Endothelial cell of hepatic sinusoid (primary cell): ENCODE measurements around the gene ASB13.

ENCODE experiments used
- in situ Hi-C: cut with HindIII; loops from 2 replicates; pipeline ENCODE4 v1.10.0; 2017; ENCODE audit warnings: low sequenced_read_pairs

Gene ASB13

GRCh38 chr10:5666008-5666840 is at the start of gene ASB13:
Gene ASB13 (minus strand): TSS chr10:5666595. CDS start chr10:5666551, 44 bp downstream.
- in situ Hi-C loops = loop anchor here (5.0 kb wide), 1 partner anchor 34 kb away; no protein-coding TSS in a partner anchor

DNA sequence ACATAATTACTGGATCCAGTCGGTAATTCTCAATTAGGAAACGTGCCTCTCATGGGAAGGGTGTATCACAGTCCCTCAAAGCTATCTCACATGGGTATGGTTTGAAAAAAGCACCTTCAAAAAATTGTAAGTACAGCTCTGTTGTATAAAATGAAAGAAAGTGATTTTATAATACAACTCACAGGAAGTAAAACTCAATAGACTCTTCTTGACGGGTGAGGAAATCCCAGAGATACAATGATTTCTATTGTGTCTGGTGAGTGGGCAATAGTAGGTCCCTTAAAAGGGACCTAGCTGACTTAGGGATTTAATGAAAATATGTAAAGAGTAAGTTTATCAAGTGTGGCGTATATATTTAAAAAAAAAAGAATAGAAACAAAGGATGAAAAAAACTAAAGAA is 45.2 kb upstream of the ASB13 start:
- in situ Hi-C loops = no loop called here

DNA sequence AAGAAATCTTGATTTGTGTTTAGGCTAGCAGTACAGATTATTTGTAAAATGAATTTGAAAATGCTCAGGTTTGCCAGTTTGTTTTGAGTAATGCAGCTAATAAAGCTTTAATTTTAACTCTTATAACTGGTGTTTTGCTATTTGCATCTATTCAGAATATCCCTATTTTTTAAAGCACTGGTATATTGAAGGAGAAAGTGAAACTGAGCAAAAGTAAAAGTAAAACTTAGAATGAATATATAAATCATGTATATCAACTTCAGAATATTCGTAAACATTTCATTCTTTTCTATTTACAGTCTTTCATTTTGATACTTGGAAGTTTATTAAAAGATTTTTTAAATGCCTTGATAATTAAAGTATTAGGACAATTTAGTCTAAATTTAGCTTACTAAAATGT is 44.5 kb upstream of the ASB13 start:
- in situ Hi-C loops = no loop called here

GRCh38 chr10:5709865-5710264 is 43.5 kb upstream of the ASB13 start:
- in situ Hi-C loops = no loop called here

- in situ Hi-C loops = no loop called here
Observed at GRCh38 chr10:5708356-5708755, 42.0 kb upstream of the ASB13 start.

- in situ Hi-C loops = no loop called here
Observed at GRCh38 chr10:5698062-5698461, 31.7 kb upstream of the ASB13 start.

GRCh38 chr10:5697342-5697741 is 30.9 kb upstream of the ASB13 start:
- in situ Hi-C loops = no loop called here

DNA sequence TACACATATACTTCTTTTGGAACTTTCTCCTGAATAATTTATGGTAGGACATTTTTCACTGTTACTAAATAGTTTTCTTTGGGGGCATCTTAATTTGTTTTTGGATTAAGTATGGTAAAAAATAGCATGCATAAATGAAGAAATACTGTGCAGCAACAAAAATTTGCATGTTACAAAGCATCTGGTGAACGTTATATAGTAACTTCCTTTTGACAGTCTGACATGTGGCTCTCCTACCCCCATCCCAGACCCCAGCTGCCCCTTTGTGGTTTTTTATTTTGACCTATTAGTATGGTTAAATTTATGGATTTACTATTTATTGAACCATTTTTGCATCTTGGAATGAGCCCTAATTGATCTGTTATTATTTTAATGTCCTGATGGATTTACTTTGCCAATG is 28.2 kb upstream of the ASB13 start:
- in situ Hi-C loops = no loop called here

DNA sequence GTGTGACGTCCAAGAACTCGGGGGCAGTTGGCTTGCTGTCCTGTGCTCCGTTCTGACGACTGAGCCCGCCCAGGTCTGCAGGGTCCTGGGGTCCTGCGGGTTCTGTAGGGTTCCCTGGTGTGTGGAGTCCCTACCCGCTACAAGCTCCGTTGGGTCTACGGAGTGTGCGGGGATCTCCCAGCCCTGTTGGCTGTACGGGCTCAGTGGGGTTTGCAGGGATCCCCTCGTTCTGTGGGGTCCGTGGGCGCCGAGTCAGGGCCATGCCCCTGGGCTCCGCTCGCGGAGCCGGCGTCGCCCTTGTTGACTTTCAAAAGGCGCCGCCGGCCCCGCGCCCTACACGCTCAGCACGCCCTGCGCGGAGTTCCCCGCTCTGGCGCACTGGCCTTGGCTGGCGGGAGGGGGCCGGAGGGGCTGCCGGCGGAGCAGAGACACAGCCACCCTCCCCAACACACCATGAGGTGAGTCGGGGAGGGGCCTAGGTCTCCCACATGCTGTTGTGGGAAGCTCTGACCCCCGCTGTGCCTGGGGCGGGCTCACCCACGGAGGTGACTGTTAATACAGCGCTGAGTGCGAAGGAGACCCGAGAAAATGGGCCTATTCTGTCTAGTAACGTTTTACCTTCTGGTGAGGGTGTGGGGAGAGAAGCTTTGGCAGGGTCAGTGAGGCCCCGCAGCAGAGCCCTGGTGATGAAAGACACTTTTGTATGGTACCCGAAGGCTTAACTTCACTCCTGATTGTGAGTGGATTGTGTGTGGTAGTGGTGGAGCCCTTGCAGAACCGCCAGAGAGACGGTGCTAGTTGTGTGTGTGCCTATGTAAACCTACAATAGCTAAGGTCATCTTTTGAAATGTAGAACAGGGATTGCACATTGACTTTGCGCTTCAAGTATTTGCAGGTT is 26.3 kb upstream of the ASB13 start:
- in situ Hi-C loops = no loop called here

GRCh38 chr10:5691786-5692185 is 25.4 kb upstream of the ASB13 start:
- in situ Hi-C loops = no loop called here

- in situ Hi-C loops = no loop called here
Observed at GRCh38 chr10:5688587-5688986, 22.2 kb upstream of the ASB13 start.

GRCh38 chr10:5685764-5686240 is 19.4 kb upstream of the ASB13 start:
- in situ Hi-C loops = no loop called here

DNA sequence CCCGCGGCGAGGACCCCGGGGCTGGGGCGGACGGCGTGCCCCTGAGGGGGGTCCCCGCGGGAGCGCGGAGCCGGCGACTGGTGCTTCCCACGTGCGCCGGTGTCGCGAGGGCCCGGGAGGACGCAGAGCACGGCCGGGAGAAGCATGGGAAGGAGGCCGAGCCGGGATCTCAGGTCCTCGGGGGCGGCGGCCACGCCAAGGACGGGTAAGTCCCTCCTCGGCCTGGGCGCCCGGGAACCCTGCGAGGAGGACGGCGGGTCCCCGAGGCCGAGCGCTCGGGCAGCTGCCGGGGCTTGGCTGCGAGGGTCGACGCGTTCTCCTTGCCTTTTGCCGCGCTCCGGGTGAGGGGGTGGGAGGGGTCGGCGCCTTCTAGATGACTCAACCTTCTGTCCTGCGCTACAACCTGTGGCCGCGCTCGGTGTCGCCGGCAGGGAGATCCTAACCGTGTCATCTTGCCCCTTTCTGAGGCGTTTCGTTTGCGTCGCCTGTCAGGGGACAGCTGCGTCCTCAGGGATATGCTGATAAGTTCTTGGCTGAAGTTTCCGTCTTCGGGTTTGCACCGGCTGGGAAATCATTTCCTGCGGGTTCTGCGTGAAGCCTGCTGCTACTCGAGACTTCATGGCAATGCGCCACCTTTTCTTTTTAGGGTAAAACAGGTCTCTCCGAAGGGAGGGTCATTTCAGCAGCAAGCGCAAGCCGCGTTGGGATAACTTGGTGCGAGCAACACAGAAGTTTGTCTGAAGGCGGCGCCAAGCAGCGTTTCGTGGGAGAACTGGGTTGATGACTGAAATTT is 18.8 kb upstream of the ASB13 start:
- in situ Hi-C loops = no loop called here

- in situ Hi-C loops = no loop called here
Observed at GRCh38 chr10:5684318-5684970, 18.0 kb upstream of the ASB13 start, which contains the start of gene TASOR2. Gene TASOR2 (plus strand): TSS chr10:5684838. CDS start chr10:5720643, 35,805 bp downstream.

GRCh38 chr10:5683065-5683464 is 16.7 kb upstream of the ASB13 start:
- in situ Hi-C loops = no loop called here

DNA sequence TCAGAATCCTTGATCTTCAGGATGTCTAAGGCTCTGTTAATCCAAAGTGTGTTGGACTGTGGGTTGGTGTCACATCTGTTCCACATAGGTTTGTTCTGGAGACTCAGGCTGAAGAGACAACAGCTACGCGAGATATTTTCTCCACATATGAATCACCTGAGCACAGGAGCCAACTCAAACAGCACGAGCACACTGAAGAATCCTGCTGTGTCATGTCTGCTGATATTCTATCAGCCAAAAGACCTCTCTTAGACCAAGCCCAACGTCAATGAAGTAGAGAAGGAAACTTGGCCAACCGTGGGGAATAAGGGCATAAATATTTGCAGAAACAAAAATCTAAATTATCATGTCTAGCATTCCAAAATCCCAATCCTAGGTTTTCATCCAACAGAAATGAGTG is 15.5 kb upstream of the ASB13 start:
- in situ Hi-C loops = no loop called here

DNA sequence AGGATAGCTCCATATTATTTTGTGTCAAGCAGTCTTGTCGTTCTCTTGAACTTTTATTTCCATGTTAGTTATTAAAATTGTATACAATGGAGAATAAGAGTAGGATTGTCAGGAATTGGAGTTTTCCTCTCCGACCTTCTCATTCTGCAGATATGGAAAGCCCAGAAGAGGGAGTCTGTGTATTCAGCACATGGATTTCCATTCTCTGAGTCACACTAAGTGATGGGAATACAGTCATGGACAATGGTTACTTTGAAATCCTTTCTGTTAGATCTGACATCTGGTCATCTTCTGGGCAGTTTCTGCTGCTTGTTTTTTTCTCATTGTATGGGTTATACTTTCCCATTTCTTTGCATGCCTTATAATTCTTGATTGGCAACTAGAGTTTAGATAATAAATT is 13.2 kb upstream of the ASB13 start:
- in situ Hi-C loops = no loop called here

DNA sequence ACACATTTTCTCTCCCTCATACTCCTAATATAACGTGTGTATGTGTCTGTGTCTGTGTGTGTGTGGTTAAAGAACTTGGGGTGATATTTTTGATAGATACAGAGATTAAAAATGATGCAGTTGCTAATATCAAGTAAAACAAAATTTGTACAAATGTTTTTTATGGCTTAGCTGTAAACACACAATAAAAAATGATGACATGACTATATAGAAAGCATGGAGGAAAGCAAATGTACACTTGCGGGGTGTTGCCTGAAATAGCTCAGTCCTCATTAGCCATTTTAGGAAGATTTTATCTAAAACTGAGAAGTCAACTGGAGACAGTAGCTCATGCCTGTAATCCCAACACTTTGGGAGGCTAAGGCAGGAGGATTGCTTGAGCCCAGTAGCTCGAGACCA is 12.6 kb upstream of the ASB13 start:
- in situ Hi-C loops = no loop called here

GRCh38 chr10:5678397-5679036 is 12.1 kb upstream of the ASB13 start:
- in situ Hi-C loops = no loop called here
